MG63 (cell line): ENCODE data around the gene ASB13. TPM values are rescaled to one million over a fixed set of nuclear protein-coding genes. Genes with fewer than 3 reads are reported as not detected.
"Not testable (repeated sequence)": the region's sequence is repeated elsewhere in the genome, so short reads cannot be mapped to it uniquely, and the experiment has no call there.

Experiments used
- DNase-seq: peaks from one replicate; pipeline ENCODE4 v3.0.0-alpha.2; 2020
- H3K27me3 ChIP-seq: fragments of 250-450 bp; sonication (Bioruptor Pico); 2 replicates; pipeline ENCODE4 v1.5.1; 2020; ENCODE audit warnings: mild to moderate bottlenecking, moderate library complexity
- H3K36me3 ChIP-seq: fragments of 250-450 bp; sonication (Bioruptor Pico); 2 replicates; pipeline ENCODE4 v1.5.1; 2020; ENCODE audit warnings: mild to moderate bottlenecking, moderate library complexity
- H3K4me3 ChIP-seq: fragments of 250-450 bp; sonication (Bioruptor Pico); 2 replicates; pipeline ENCODE4 v1.5.1; 2020; ENCODE audit warnings: mild to moderate bottlenecking, moderate library complexity
- H3K9me3 ChIP-seq: fragments of 250-450 bp; sonication (Bioruptor Pico); 2 replicates; pipeline ENCODE4 v1.5.1; 2020; ENCODE audit warnings: mild to moderate bottlenecking, moderate library complexity
- total RNA-seq: library from RNA; depleted of rRNA; stranded (reverse); fragments of >200 nt; shearing (Covaris generic); gene quantifications from 2 replicates; pipeline ENCODE4 v1.2.3, GENCODE V29; 2014; ENCODE audit warnings: low replicate concordance

Gene ASB13
- total RNA-seq, 1 experiment from 2014 or later, result 0.92 TPM

- H3K27me3 ChIP-seq, H3K9me3 ChIP-seq, H3K4me3 ChIP-seq, DNase-seq, H3K36me3 ChIP-seq: not testable (repeated sequence)
These were observed 45.0 kb downstream of the ASB13 start for GRCh38 chr10:5621371-5621770.

GRCh38 chr10:5620966-5621365 lies 45.4 kb downstream of the ASB13 start:
- no peak for DNase-seq
- Histone ChIP-seq H3K36me3 (no peaks in the 10 kb centered on the region), H3K27me3 (no peaks in the 10 kb centered on the region), H3K4me3 (no peak overlapping the region), H3K9me3 (no peaks in the 10 kb centered on the region)

GRCh38 chr10:5620223-5620721 lies 46.1 kb downstream of the ASB13 start:
- H3K27me3 ChIP-seq, result no peaks in the 10 kb centered on the region
- H3K4me3 ChIP-seq, result no peak overlapping the region
- H3K36me3 ChIP-seq, result no peaks in the 10 kb centered on the region
- H3K9me3 ChIP-seq, result no peaks in the 10 kb centered on the region
- no peak for DNase-seq

DNA sequence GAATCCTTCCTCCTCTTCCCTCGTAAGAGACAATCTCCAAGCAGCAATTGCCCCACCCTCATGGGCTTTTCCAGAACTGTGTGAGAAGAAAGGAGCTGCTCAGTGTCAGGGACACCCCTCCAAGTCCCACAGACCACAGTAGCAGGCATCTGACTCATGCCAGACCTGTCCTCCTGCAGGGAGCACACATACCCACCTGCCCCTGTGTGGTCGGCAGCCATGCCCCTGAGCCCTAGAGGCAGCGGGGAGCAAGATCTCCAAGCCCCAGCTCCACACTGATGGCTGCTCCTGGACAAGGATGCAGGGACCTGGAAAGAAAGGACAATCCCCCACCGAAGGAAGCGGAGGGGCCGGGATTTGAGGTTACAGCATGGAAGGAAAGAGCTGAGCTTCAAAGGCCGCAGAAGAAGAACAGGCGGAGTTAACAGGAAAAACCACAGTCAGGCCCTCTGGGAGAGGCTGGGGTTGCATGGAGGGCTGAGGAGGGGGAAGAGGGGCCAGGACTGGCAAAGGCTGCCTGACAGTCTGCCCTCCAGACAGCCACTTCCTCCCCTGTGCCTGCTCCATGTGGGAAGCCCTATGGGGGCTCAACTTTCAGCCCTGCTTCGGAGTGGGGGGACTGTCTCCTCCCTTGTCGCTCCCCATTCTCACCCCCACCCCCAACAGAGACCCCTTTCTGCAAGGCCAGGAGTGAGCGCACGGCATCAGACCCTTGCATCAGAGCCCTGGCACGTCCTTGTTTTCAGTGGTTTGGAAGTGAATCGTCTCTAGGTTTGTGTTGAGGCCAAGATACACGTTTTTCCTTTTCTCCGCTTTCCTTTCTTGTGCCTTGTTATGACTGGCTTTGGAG lies 46.8 kb downstream of the ASB13 start:
- DNase-seq, result no peak
- no peak overlapping the region for H3K4me3 ChIP-seq
- H3K27me3 ChIP-seq, result no peaks in the 10 kb centered on the region

GRCh38 chr10:5618829-5619228 lies 47.6 kb downstream of the ASB13 start:
- H3K4me3 ChIP-seq, result no peak overlapping the region
- H3K27me3 ChIP-seq, result no peaks in the 10 kb centered on the region
- DNase-seq, result no peak
- H3K9me3 ChIP-seq, result no peaks in the 10 kb centered on the region
- no peaks in the 10 kb centered on the region for H3K36me3 ChIP-seq

More for the DNA sequence above, 46.8 kb downstream of the ASB13 start:
- no peaks in the 10 kb centered on the region for H3K36me3 ChIP-seq
- H3K9me3 ChIP-seq, result no peaks in the 10 kb centered on the region

DNA sequence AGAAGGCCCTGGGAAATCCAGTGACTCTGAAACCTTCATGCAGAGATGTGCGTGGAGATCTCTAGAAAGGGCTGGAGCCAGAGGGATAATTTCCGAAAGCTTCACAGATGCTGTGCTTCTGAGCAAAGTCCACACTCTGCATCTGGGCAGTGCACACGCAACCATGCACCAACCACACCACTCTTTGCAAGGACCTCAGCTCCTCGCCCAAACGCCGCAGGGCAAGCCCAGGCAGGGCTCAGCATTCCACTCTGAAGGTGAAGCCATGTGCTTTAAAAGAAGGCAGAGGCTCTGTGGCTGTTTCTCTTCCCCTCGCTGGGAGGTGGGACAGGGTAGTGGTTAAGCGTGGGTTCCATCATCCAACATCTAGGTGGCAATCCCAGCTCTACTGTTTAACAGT lies 48.4 kb downstream of the ASB13 start:
- no peak for DNase-seq
- no peak overlapping the region for H3K4me3 ChIP-seq
- no peaks in the 10 kb centered on the region for H3K36me3 ChIP-seq
- H3K27me3 ChIP-seq, result no peaks in the 10 kb centered on the region
- H3K9me3 ChIP-seq, result no peaks in the 10 kb centered on the region

DNA sequence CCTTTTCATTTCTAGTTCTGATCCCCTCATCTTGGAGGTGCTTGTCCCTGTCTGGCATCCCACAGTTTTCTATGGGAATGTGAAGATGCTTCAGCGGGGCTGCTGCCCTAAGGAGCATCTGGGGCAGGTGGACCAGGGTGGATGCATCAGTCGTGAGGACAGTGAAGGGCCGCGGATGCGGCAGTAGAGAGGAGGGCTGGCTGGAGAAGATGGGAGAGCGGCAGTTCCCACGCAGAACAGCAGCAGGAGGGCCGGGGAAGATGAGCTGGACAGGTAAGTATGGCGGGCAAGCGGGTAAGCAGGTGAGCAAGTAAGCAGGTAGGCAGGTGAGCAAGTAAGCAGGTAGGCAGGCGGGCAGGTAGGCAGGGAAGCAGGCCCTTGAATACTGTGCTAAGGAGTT lies 48.9 kb downstream of the ASB13 start:
- no peak for DNase-seq
- Histone ChIP-seq H3K27me3 (no peaks in the 10 kb centered on the region), H3K9me3 (no peaks in the 10 kb centered on the region), H3K36me3 (no peaks in the 10 kb centered on the region), H3K4me3 (no peak overlapping the region)

GRCh38 chr10:5616836-5617235 lies 49.6 kb downstream of the ASB13 start:
- DNase-seq, result no peak
- H3K36me3 ChIP-seq, result no peaks in the 10 kb centered on the region
- no peaks in the 10 kb centered on the region for H3K27me3 ChIP-seq
- no peak overlapping the region for H3K4me3 ChIP-seq
- H3K9me3 ChIP-seq, result no peaks in the 10 kb centered on the region

DNA sequence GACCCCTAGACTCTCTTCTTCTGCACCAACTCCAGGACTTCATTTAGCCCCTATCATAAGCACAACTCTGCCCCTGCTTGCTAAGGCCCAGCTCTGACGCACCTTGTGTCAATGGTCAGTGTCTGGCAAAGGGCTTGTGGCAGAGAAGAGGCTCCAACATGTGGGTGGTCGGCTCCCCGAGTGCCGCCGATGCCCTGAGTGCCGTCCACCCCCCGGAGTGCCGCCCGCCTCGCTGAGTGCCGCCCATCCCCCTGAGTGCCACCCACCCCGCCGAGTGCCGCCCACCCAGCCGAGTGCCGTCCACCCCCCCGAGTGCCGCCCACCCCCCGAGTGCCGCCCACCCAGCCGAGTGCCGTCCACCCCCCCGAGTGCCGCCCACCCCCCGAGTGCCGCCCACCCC lies 50.3 kb downstream of the ASB13 start:
- Histone ChIP-seq H3K9me3 (no peaks in the 10 kb centered on the region), H3K27me3 (no peaks in the 10 kb centered on the region), H3K36me3 (no peaks in the 10 kb centered on the region), H3K4me3 (no peak overlapping the region)
- DNase-seq, result no peak

DNA sequence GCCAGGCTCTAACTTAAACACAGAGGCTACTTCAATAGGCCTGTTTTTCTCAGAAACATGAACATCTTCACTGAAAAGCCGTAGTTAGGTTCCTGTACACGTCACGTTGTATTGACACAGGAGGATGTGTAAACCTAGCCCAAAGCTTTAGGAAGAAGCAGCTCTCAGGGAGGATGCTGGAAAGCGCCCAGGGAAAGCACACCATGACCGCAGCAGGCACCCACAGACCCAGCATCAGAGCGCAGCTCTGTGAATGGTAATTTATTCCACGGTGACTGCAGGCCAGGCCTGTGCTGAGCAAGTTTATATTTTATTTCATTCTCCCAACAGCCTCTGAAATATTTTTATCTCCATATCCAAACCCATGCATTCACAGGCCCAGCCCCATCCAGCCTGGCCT lies 51.1 kb downstream of the ASB13 start:
- Histone ChIP-seq H3K27me3 (no peaks in the 10 kb centered on the region), H3K36me3 (no peaks in the 10 kb centered on the region), H3K4me3 (no peak overlapping the region), H3K9me3 (no peaks in the 10 kb centered on the region)
- no peak for DNase-seq

DNA sequence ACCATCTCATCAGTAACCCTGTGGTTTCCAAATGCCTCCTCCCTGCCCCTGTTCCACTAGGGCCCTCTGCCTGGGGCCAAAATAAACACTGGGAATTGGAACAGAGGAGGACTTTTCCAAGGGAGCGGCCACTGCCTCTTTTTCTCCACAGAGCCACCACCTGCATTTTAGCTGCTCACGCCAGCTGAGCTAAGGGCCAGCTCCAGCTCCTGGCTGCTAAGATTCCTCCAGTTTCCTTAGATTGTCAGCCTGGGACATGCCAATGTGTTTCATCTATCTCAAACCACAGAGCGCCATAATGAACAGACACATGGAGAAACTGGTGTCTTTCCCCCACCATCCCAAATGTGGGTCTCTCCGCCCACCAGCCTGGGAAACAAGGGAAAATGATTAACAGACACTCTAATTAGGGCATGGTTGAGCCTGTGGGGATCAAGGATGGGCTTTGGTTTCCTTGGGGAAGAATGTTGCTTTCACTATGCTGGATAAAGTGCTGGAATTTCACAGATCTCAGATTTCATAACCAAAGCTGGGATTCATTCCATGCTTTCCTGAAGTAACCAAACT lies 52.2 kb downstream of the ASB13 start:
- Histone ChIP-seq H3K27me3 (no peaks in the 10 kb centered on the region), H3K4me3 (no peak overlapping the region), H3K9me3 (no peaks in the 10 kb centered on the region), H3K36me3 (no peaks in the 10 kb centered on the region)
- DNase-seq, result peak; percentile 30

DNA sequence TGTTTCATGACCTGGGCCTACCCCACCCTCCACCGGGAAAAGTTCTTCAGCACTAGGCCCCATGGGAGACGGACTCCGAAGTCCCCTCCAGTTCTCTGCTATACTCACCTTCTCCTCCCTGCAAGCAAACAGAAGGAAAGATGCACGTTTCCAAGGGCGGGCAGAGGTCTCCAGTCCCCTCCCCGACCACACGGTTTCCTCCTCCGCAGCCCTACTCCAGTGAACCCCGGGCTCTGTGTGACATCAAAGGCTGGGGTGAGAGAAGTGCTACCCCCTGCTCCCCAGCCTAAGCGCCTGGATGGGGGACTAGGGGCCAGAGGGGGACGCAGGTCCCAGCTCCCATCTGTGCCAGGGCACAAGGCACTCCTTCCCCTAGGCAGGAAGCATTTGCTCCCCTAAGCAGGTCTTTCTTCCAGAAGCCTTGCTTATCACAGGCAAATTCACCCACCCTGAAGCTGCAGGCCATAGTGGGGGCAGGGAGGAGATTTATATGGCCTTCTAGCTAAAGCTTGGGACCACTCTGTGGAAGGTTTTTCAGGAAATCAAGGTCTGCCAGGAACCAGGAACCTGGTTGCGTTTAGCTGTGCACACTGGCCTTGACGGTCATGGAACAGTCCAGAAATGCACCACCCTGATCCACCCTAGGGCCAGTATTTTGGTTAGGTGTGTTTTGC lies 52.8 kb downstream of the ASB13 start:
- no peaks in the 10 kb centered on the region for H3K27me3 ChIP-seq
- H3K9me3 ChIP-seq, result no peaks in the 10 kb centered on the region
- DNase-seq, result no peak
- H3K4me3 ChIP-seq, result no peak overlapping the region
- H3K36me3 ChIP-seq, result no peaks in the 10 kb centered on the region

- peak; percentile 57 for DNase-seq
- Histone ChIP-seq H3K36me3 (no peaks in the 10 kb centered on the region), H3K9me3 (no peaks in the 10 kb centered on the region), H3K4me3 (no peak overlapping the region), H3K27me3 (no peaks in the 10 kb centered on the region)
These were observed 54.3 kb downstream of the ASB13 start for GRCh38 chr10:5611899-5612680.

GRCh38 chr10:5609952-5610616 lies 56.3 kb downstream of the ASB13 start:
- H3K9me3 ChIP-seq, result no peaks in the 10 kb centered on the region
- H3K4me3 ChIP-seq, result no peak overlapping the region
- peak; percentile 45 for DNase-seq
- no peaks in the 10 kb centered on the region for H3K27me3 ChIP-seq
- no peaks in the 10 kb centered on the region for H3K36me3 ChIP-seq

DNA sequence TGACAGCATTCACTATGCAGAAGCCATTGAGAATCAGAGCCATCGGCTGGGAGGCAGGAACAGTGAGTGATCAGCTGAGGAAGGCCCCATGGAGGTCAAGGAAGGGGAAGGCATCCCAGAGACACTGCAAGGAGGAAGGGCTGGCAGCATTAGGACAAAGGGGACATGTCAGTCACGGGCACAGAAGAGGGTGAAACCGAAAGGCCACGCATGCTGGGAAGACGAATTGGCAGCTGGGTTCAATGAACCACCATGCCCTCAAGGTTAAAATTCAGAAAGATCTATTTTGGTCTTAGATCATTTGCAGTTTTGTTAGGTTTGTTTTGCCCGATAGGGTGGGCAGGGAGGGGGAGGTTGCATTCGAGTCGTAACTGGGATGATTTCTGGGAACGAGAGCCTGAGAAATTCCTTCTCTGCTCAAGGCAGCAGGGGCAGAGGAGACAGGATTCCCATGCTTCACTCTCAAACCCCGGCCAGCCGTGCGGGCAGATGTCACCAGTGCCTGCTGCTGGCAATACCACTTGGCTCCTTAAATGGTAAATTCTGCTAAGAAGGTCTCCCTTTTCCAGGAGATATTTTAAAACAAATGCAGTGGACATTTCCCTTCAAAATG lies 57.7 kb downstream of the ASB13 start:
- no peak for DNase-seq
- Histone ChIP-seq H3K4me3 (no peak overlapping the region), H3K9me3 (no peaks in the 10 kb centered on the region), H3K27me3 (no peaks in the 10 kb centered on the region), H3K36me3 (no peaks in the 10 kb centered on the region)

- no peak for DNase-seq
- Histone ChIP-seq H3K36me3 (no peaks in the 10 kb centered on the region), H3K4me3 (no peak overlapping the region), H3K27me3 (no peaks in the 10 kb centered on the region), H3K9me3 (no peaks in the 10 kb centered on the region)
These were observed 58.8 kb downstream of the ASB13 start for GRCh38 chr10:5607594-5607993.
